ENCODE measurements around the gene GNS. TPM values are rescaled to one million over a fixed set of nuclear protein-coding genes. Genes with fewer than 3 reads are reported as not detected.

The GNS gene
- total and polyA plus RNA-seq, 2 donors (not counting 3 experiments of a cell fraction or from before 2014, with no cell fraction given) = 107 to 142 TPM

DNA sequence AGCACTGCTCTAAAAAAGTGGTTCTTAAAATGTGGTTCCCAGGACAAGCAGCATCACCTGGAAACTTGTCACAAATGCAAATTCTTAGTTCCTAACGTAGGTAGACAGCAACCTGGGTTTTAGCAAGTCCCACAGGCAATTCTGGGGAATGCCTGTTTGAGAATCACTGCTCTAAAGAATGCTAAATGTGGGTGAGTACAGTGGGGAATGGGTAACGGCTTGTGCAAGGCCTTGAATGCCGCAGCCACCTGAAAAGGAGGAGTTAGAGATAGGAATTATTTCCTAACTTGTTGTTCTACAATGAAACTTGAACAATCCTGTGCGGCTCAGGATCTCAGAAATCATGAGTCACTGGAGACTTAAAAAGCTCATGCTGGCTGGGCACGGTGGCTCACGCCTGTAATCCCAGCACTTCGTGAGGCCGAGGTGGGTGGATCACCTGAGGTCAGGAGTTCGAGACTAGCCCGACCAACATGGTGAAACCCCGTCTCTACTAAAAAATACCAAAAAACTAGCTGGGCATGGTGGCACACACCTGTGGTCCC lies 34.9 kb downstream of the GNS start:
- H3K9ac ChIP-seq (replicated peaks; ENCODE audit: extremely low read depth, insufficient read depth, low read length) = no peak overlapping the region
- H3K4me1 ChIP-seq (ENCODE audit: control insufficient read depth, extremely low read depth, insufficient read depth, low read length) = no peaks in the 10 kb centered on the region
- CTCF ChIA-PET = interaction anchor here (1.5 kb wide), 1 partner anchor 12 kb away, joined by 5 read pairs; no protein-coding TSS in a partner anchor
- H3K9me1 ChIP-seq (replicated peaks; ENCODE audit: control insufficient read depth, extremely low read depth, insufficient read depth, low read length) = no peaks in the 10 kb centered on the region
- POLR2A ChIA-PET = no interaction called here
- no peaks in the 10 kb centered on the region for H3K79me2 ChIP-seq (ENCODE audit: control insufficient read depth, insufficient read depth, low read length)
- BruUV-seq (replicated peaks) = no TSS peak
- no peak overlapping the region for H3K27ac ChIP-seq (ENCODE audit: insufficient read depth, low read depth, low read length)
- H3K9me3 ChIP-seq (replicated peaks; ENCODE audit: control insufficient read depth, insufficient read depth, low read length) = no peaks in the 10 kb centered on the region
- TF ChIP-seq POLR2AphosphoS5 (IDR thresholded peaks at IDR 0.05; ENCODE audit: insufficient read depth, low read depth, low read length) (no peak), FOS (IDR thresholded peaks at IDR 0.05; ENCODE audit: borderline replicate concordance, insufficient read depth, low read length) (no peak), JUN (IDR thresholded peaks at IDR 0.05; ENCODE audit: borderline replicate concordance, insufficient read depth, insufficient read length, low read depth) (no peak), GATA2 (IDR thresholded peaks at IDR 0.05; ENCODE audit: insufficient read depth, insufficient read length, low read depth, low read length) (no peak), POLR2A (IDR thresholded peaks at IDR 0.05; ENCODE audit: low read depth, low read length) (no peak), EZH2 (IDR thresholded peaks at IDR 0.05; ENCODE audit: borderline replicate concordance, low read depth, low read length, severe bottlenecking) (no peak), MYC (IDR thresholded peaks at IDR 0.05; ENCODE audit: low read depth, low read length) (no peak)
- TF ChIP-seq, protein P1, sequence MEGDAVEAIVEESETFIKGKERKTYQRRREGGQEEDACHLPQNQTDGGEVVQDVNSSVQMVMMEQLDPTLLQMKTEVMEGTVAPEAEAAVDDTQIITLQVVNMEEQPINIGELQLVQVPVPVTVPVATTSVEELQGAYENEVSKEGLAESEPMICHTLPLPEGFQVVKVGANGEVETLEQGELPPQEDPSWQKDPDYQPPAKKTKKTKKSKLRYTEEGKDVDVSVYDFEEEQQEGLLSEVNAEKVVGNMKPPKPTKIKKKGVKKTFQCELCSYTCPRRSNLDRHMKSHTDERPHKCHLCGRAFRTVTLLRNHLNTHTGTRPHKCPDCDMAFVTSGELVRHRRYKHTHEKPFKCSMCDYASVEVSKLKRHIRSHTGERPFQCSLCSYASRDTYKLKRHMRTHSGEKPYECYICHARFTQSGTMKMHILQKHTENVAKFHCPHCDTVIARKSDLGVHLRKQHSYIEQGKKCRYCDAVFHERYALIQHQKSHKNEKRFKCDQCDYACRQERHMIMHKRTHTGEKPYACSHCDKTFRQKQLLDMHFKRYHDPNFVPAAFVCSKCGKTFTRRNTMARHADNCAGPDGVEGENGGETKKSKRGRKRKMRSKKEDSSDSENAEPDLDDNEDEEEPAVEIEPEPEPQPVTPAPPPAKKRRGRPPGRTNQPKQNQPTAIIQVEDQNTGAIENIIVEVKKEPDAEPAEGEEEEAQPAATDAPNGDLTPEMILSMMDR (IDR thresholded peaks at IDR 0.05; ENCODE audit: extremely low read depth in 1 of 2, insufficient read depth in 1 of 2, low read depth in 1 of 2, low read length in 2 of 2) = no peak
- TF ChIP-seq, protein P2, sequence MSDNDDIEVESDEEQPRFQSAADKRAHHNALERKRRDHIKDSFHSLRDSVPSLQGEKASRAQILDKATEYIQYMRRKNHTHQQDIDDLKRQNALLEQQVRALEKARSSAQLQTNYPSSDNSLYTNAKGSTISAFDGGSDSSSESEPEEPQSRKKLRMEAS (IDR thresholded peaks at IDR 0.05; ENCODE audit: insufficient read depth, insufficient read length) = no peak
- no peaks in the 10 kb centered on the region for H4K20me1 ChIP-seq (replicated peaks; ENCODE audit: control insufficient read depth, extremely low read depth, insufficient read depth, low read length)
- FAIRE-seq = no peak
- H3K27me3 ChIP-seq (ENCODE audit: control insufficient read depth in 2 of 2, insufficient read depth in 2 of 2, low read length in 2 of 2) = no peaks in the 10 kb centered on the region
- no peak overlapping the region for H3K4me3 ChIP-seq (replicated peaks in 1 of 3; ENCODE audit: insufficient read depth in 1 of 3, low read depth in 1 of 3, low read length in 3 of 3)
- dilution Hi-C loops (cut with MboI; ENCODE audit: extremely low pct_ligation_motif_present, low sequenced_read_pairs) = no loop called here
- intact Hi-C loops (cut with micrococcal nuclease) = no loop called here
- H3K36me3 ChIP-seq (ENCODE audit: control insufficient read depth in 2 of 2, extremely low read depth in 1 of 2, insufficient read depth in 2 of 2, low read length in 2 of 2) = peaks cover 5 to 24% of the 10 kb centered on the region in 2 experiments
- no peak for DNase-seq (ENCODE audit: low read depth, low spot score)
- no peak overlapping the region for H3K4me2 ChIP-seq (ENCODE audit: insufficient read depth, low read length)
- no peak overlapping the region for H2AFZ ChIP-seq (ENCODE audit: low read depth, low read length)

Data from endothelial cell of umbilical vein (primary cell).